A549 (cell line): Measurements from ENCODE around the gene KRT15.

Source experiments
- BHLHE40 ChIP-seq: IDR thresholded peaks from 2 replicates; pipeline ENCODE4 v1.6.1; 2012; ENCODE audit warnings: low read depth, low read length, inconsistent platforms
- CEBPB ChIP-seq, 2 experiments: fragments of >200 bp in 1 of 2; sonication (Bioruptor Twin) in 1 of 2; formaldehyde crosslinking in 1 of 2; IDR thresholded peaks; 2 replicates each; pipeline ENCODE4 v1.6.1; 2012 to 2016
- EP300 ChIP-seq, 2 experiments: fragments of >200 bp; sonication (Bioruptor Twin); formaldehyde crosslinking; IDR thresholded peaks; 2 replicates in 1 of 2; 3 replicates in 1 of 2; pipeline ENCODE4 v1.6.1; 2016 to 2017
- KDM5A ChIP-seq: fragments of 200-600 bp; sonication (generic); IDR thresholded peaks from 2 replicates; pipeline ENCODE4 v1.6.1; 2016; ENCODE audit warnings: antibody characterized with exemption, mild to moderate bottlenecking
- NR3C1 ChIP-seq: fragments of >200 bp; sonication (Bioruptor Twin); formaldehyde crosslinking; IDR thresholded peaks from 3 replicates; pipeline ENCODE4 v1.6.1; 2017
- PHF8 ChIP-seq: fragments of 200-600 bp; sonication (generic); IDR thresholded peaks from 2 replicates; pipeline ENCODE4 v1.6.1; 2016; ENCODE audit warnings: low read depth, mild to moderate bottlenecking, antibody characterized with exemption, moderate library complexity, borderline replicate concordance
- RAD21 ChIP-seq, 2 experiments: fragments of >200 bp in 1 of 2; sonication (Bioruptor Twin) in 1 of 2; formaldehyde crosslinking in 1 of 2; IDR thresholded peaks in 1 of 2; conservative IDR thresholded peaks in 1 of 2; 2 replicates in 1 of 2; 3 replicates in 1 of 2; pipeline ENCODE4 v1.6.1; 2012 to 2018; ENCODE audit warnings: inconsistent platforms in 1 of 2
- TFCP2L1 ChIP-seq: fragments of 250-450 bp; sonication (Bioruptor Pico); IDR thresholded peaks from 2 replicates; pipeline ENCODE4 v1.5.0; 2021; ENCODE audit warnings: mild to moderate bottlenecking
- TF ChIP-seq, protein P1 (sequence below): fragments of 250-450 bp; sonication (Bioruptor Pico); IDR thresholded peaks from 2 replicates; pipeline ENCODE4 v1.5.0; 2021; ENCODE audit warnings: mild to moderate bottlenecking, moderate library complexity, borderline replicate concordance
- TF ChIP-seq, protein P2 (sequence below): fragments of >200 bp; sonication (Bioruptor Twin); formaldehyde crosslinking; IDR thresholded peaks from 3 replicates; pipeline ENCODE4 v1.5.1; 2016
- TF ChIP-seq, protein P3 (sequence below): fragments of 200-600 bp; sonication (generic); IDR thresholded peaks from 2 replicates; pipeline ENCODE4 v1.6.1; 2016; ENCODE audit warnings: antibody characterized with exemption, mild to moderate bottlenecking, moderate library complexity
- TF ChIP-seq, protein P4 (sequence below): IDR thresholded peaks from 2 replicates; pipeline ENCODE4 v1.6.1; 2012; ENCODE audit warnings: low read depth, borderline replicate concordance

DNA sequence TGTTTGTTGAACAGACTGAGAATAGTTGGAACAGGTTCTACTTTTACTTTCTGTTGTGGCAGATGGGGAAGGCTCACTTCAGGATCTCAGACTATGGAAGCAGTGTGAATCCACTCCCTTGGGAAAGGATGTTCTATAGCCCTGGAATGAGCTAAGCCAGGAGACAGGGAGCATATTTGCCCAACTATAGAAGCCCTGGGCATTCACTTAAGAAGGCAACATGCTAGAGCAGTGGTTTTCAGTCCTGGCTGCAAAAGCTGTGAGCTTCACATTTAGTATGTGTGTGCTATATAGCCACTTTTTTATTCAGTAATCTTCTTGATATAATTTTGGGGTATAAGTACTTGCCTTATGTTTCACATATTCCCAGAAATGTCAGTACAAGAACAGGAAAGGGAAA, 50.3 kb downstream of the KRT15 start:
- no peak for TF ChIP-seq EP300 (IDR thresholded peaks at IDR 0.05)
- TF ChIP-seq, protein P1, sequence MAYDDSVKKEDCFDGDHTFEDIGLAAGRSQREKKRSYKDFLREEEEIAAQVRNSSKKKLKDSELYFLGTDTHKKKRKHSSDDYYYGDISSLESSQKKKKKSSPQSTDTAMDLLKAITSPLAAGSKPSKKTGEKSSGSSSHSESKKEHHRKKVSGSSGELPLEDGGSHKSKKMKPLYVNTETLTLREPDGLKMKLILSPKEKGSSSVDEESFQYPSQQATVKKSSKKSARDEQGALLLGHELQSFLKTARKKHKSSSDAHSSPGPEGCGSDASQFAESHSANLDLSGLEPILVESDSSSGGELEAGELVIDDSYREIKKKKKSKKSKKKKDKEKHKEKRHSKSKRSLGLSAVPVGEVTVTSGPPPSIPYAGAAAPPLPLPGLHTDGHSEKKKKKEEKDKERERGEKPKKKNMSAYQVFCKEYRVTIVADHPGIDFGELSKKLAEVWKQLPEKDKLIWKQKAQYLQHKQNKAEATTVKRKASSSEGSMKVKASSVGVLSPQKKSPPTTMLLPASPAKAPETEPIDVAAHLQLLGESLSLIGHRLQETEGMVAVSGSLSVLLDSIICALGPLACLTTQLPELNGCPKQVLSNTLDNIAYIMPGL (CRISPR knock-in tag): no peak
- no peak for TF ChIP-seq PHF8
- TF ChIP-seq, protein P2, sequence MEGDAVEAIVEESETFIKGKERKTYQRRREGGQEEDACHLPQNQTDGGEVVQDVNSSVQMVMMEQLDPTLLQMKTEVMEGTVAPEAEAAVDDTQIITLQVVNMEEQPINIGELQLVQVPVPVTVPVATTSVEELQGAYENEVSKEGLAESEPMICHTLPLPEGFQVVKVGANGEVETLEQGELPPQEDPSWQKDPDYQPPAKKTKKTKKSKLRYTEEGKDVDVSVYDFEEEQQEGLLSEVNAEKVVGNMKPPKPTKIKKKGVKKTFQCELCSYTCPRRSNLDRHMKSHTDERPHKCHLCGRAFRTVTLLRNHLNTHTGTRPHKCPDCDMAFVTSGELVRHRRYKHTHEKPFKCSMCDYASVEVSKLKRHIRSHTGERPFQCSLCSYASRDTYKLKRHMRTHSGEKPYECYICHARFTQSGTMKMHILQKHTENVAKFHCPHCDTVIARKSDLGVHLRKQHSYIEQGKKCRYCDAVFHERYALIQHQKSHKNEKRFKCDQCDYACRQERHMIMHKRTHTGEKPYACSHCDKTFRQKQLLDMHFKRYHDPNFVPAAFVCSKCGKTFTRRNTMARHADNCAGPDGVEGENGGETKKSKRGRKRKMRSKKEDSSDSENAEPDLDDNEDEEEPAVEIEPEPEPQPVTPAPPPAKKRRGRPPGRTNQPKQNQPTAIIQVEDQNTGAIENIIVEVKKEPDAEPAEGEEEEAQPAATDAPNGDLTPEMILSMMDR: no peak
- TF ChIP-seq NR3C1: no peak
- TF ChIP-seq TFCP2L1: no peak
- no peak for TF ChIP-seq BHLHE40
- no peak for TF ChIP-seq CEBPB (IDR thresholded peaks at IDR 0.05)
- TF ChIP-seq, protein P3, sequence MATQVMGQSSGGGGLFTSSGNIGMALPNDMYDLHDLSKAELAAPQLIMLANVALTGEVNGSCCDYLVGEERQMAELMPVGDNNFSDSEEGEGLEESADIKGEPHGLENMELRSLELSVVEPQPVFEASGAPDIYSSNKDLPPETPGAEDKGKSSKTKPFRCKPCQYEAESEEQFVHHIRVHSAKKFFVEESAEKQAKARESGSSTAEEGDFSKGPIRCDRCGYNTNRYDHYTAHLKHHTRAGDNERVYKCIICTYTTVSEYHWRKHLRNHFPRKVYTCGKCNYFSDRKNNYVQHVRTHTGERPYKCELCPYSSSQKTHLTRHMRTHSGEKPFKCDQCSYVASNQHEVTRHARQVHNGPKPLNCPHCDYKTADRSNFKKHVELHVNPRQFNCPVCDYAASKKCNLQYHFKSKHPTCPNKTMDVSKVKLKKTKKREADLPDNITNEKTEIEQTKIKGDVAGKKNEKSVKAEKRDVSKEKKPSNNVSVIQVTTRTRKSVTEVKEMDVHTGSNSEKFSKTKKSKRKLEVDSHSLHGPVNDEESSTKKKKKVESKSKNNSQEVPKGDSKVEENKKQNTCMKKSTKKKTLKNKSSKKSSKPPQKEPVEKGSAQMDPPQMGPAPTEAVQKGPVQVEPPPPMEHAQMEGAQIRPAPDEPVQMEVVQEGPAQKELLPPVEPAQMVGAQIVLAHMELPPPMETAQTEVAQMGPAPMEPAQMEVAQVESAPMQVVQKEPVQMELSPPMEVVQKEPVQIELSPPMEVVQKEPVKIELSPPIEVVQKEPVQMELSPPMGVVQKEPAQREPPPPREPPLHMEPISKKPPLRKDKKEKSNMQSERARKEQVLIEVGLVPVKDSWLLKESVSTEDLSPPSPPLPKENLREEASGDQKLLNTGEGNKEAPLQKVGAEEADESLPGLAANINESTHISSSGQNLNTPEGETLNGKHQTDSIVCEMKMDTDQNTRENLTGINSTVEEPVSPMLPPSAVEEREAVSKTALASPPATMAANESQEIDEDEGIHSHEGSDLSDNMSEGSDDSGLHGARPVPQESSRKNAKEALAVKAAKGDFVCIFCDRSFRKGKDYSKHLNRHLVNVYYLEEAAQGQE: no peak
- TF ChIP-seq KDM5A: no peak
- TF ChIP-seq RAD21 (conservative IDR thresholded peaks at IDR 0.05 in 1 of 2, IDR thresholded peaks at IDR 0.05 in 1 of 2): no peak
- TF ChIP-seq, protein P4, sequence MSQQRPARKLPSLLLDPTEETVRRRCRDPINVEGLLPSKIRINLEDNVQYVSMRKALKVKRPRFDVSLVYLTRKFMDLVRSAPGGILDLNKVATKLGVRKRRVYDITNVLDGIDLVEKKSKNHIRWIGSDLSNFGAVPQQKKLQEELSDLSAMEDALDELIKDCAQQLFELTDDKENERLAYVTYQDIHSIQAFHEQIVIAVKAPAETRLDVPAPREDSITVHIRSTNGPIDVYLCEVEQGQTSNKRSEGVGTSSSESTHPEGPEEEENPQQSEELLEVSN: no peak
